Colonic mucosa (tissue), 4 donors: ENCODE measurements around the gene DACT2. TPM values are rescaled to one million over a fixed set of nuclear protein-coding genes. Genes with fewer than 3 reads are reported as not detected.

Source experiments
- DNase-seq: peaks from one replicate; pipeline ENCODE4 v3.0.0-alpha.2; 2020
- H3K27ac ChIP-seq: fragments of 200-600 bp; one replicate; pipeline ENCODE4 v1.8.0; 2021
- H3K27me3 ChIP-seq: fragments of 200-600 bp; one replicate; pipeline ENCODE4 v1.8.0; 2021
- H3K36me3 ChIP-seq: fragments of 200-600 bp; one replicate; pipeline ENCODE4 v1.8.0; 2021
- H3K4me1 ChIP-seq: fragments of 200-600 bp; one replicate; pipeline ENCODE4 v1.8.0; 2021; ENCODE audit warnings: mild to moderate bottlenecking
- H3K4me3 ChIP-seq: fragments of 200-600 bp; one replicate; pipeline ENCODE4 v1.8.0; 2021
- H3K9ac ChIP-seq, 2 donors: one replicate each; pipeline ENCODE4 v1.7.0; 2013; ENCODE audit warnings: control low read depth in 2 of 2, low read depth in 2 of 2, low read length in 2 of 2
- H3K9me3 ChIP-seq: fragments of 200-600 bp; one replicate; pipeline ENCODE4 v1.8.0; 2021
- intact Hi-C: fragments of 100-400 bp; cut with DNase I; formaldehyde crosslinking; loops from one replicate; pipeline ENCODE4 v1.14.1; 2022
- total RNA-seq, 2 donors: library from RNA; stranded (reverse); fragmentation: NEBNext Ultra II Directional in 1 of 2; extraction: Animal tissue kit (Norgen Biotek cat#: 25700) in 1 of 2; gene quantifications; one replicate each; pipeline ENCODE4 v1.2.1, GENCODE V29; 2021
- TF ChIP-seq, protein P1 (sequence below): fragments of 200-600 bp; IDR thresholded peaks from one replicate; pipeline ENCODE4 v1.8.0; 2022; ENCODE audit warnings: antibody characterized with exemption, mild to moderate bottlenecking
- donor health status: healthy.
- donor health status: DM: no; HTN: no; CAD: no.
- donor health status: DM: no; HTN: no; CAD: no.

Gene DACT2
- total RNA-seq, 2 donors from 2014 or later, result 2.0 TPM

DNA sequence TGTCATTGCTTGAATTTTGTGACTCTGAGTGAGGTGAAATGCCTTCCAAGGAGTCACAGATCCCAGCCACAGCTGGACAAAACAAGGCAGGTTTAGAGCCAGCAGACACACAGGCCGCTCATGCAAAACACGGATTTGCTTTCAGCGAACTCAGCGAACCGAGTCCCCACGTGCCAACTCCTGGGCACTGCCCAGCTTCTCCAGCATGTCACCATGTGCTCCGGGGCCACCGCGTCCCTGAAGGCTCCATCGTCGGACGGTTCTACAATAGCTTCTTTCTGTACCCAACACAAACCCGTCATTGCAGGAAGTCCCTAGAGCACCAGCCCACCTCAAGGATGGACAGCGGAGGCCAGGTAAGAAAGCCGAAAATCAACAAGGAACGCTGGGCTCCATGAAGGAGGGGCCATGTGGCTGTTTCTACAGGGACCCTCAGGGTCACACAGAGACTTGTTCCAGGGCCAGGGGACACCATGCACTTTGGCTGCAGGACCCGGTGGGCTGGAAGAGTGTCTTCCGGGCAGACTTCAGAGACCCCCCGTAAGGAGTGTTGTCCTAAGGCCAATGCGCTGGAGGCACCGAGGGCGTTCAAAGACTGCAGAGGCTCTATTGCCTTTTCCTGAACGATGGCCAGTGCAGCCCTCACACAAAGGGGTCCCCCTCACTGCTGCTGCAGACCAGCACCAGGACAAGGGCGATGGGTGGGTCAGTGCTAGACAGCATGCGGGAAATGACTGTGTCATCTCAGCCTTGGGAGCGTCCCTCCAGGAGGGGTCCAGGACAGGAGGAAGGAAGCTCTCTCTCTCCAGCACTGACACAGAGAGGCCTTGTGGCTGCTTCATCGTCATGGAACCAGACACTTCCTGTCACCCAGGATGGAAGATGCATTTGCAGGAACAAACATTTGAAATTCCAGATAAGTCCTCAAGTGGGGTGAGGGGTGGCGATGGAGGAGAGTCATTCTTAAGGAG is 19.8 kb downstream of the DACT2 start:
- intact Hi-C loops, result no loop called here
- H3K4me1 ChIP-seq, result no peaks in the 10 kb centered on the region
- H3K9ac ChIP-seq, result no peak overlapping the region
- DNase-seq, result no peak
- H3K9me3 ChIP-seq, result no peaks in the 10 kb centered on the region
- TF ChIP-seq, protein P1, sequence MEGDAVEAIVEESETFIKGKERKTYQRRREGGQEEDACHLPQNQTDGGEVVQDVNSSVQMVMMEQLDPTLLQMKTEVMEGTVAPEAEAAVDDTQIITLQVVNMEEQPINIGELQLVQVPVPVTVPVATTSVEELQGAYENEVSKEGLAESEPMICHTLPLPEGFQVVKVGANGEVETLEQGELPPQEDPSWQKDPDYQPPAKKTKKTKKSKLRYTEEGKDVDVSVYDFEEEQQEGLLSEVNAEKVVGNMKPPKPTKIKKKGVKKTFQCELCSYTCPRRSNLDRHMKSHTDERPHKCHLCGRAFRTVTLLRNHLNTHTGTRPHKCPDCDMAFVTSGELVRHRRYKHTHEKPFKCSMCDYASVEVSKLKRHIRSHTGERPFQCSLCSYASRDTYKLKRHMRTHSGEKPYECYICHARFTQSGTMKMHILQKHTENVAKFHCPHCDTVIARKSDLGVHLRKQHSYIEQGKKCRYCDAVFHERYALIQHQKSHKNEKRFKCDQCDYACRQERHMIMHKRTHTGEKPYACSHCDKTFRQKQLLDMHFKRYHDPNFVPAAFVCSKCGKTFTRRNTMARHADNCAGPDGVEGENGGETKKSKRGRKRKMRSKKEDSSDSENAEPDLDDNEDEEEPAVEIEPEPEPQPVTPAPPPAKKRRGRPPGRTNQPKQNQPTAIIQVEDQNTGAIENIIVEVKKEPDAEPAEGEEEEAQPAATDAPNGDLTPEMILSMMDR, result no peak
- no peak overlapping the region for H3K4me3 ChIP-seq
- H3K36me3 ChIP-seq, result no peaks in the 10 kb centered on the region
- H3K27ac ChIP-seq, result no peak overlapping the region
- H3K27me3 ChIP-seq, result no peaks in the 10 kb centered on the region

DNA sequence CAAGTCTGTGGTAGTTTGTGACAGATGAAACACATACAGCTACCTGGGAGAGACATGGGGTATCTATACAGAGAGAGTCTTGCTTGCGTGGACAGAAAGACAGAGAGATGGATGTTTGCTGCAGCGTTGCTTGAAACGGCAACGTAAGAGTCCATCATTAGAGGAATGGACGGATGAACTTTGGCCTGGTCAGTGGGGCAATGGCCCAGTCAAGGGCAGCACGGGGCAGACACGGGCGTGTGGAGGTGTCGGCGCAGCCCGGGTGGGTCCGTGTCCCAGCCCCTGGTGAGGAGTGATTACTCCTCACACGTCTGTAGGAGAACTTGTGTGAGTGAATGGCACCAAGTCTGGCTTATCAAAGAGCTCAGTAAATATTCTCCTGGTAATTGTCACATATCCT is 21.9 kb downstream of the DACT2 start:
- Histone ChIP-seq H3K4me1 (no peaks in the 10 kb centered on the region), H3K4me3 (no peak overlapping the region)

DNA sequence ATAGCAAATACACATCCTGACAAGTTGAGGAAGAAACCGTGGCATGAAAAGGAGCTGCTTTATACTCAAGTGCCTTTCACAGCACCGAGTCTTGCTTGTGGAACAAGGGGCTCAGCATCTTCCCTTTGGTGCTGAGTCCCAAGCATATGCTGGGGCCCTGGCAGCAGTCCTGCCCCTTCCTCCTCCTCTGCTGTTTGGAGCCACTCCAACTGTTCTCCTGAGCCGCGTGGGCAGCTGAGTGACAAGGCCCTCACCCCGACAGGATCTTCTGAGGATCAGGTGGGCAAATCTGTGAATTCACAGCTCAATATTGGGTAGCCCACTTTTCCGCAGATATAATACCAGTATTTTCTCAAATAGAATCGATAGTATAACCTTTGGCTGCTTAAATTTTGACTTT is 24.7 kb downstream of the DACT2 start:
- H3K27ac ChIP-seq, result no peak overlapping the region
- no peak overlapping the region for H3K4me3 ChIP-seq
- H3K4me1 ChIP-seq, result no peaks in the 10 kb centered on the region
- no peaks in the 10 kb centered on the region for H3K9me3 ChIP-seq
- TF ChIP-seq, protein P1, result no peak
- intact Hi-C loops, result no loop called here
- no peaks in the 10 kb centered on the region for H3K27me3 ChIP-seq
- DNase-seq, result no peak
- H3K9ac ChIP-seq, result no peak overlapping the region
- no peaks in the 10 kb centered on the region for H3K36me3 ChIP-seq

More for the DNA sequence above, 21.9 kb downstream of the DACT2 start:
- Histone ChIP-seq H3K9me3 (no peaks in the 10 kb centered on the region), H3K9ac (no peak overlapping the region), H3K27ac (no peak overlapping the region), H3K27me3 (no peaks in the 10 kb centered on the region), H3K36me3 (no peaks in the 10 kb centered on the region)
- intact Hi-C loops, result no loop called here
- TF ChIP-seq, protein P1, result no peak
- DNase-seq, result no peak

DNA sequence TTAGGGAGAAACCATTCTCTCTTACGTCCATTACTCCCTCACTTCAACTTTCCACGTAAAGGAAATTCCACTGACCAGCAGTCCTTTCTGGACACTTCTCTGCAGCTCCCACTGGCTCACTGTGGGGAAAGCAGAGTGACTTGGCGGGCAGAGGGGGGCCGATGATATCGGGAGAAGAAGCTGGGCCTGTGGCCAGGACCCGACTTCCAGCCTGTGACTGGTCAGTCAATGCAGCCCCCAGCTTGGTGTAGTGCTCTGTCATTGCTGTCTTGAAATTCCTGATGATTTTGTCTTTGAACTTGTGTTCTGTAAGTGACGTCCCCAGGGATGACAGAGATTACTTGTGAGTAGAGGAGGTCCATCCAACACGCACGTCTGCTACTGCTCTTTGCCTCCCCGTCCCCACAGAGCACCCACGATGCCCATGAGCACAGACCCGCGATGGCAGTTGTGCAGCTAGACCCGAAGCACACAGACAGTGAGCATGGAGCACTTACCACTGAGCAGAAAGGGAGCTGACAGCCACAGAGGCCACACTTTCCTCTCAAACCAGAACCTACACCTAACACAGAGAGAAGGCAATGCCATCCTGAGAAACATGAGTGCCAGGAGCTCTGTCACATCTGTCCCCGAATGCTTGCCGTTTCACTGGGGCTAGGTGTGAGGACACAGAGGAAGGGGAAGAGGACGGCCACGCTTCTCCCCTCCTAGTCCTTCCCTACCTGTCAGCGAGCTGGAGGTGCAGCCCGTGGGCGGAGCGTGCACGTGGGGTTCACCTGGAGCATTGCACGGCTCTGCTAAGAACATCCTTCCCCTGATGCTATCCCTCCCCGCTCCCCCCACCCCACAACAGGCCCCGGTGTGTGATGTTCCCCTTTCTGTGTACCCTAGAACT is 25.7 kb downstream of the DACT2 start:
- Histone ChIP-seq H3K4me3 (no peak overlapping the region), H3K36me3 (no peaks in the 10 kb centered on the region), H3K27ac (no peak overlapping the region), H3K9me3 (no peaks in the 10 kb centered on the region), H3K27me3 (no peaks in the 10 kb centered on the region), H3K4me1 (no peaks in the 10 kb centered on the region), H3K9ac (no peak overlapping the region)
- DNase-seq, result no peak
- TF ChIP-seq, protein P1, result no peak
- intact Hi-C loops, result no loop called here

DNA sequence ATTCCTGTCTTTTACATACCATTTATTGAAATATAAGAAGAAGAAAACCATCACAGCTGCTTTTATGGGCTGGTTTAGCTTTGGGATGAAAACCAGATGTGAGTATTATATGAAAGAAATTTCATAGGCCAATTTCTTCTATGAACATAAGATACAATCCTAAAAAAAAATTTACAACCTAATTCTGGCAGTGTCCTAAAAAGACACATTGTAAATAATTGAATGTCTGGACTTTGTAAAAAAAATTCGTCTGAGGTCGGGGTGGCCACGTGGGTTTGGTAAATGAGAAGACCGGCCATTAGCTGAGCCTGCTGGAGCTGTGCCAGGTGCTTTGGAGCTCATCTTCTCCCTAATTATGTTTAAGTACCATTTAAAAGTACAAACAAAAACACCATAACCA is 26.8 kb downstream of the DACT2 start:
- H3K36me3 ChIP-seq, result no peaks in the 10 kb centered on the region
- H3K9me3 ChIP-seq, result no peaks in the 10 kb centered on the region
- no peaks in the 10 kb centered on the region for H3K4me1 ChIP-seq
- H3K27ac ChIP-seq, result no peak overlapping the region
- no peaks in the 10 kb centered on the region for H3K27me3 ChIP-seq
- TF ChIP-seq, protein P1, result no peak
- no peak for DNase-seq
- intact Hi-C loops, result no loop called here
- no peak overlapping the region for H3K4me3 ChIP-seq
- H3K9ac ChIP-seq, result no peak overlapping the region
